ENCODE results near the gene ACVR1B. TPM values are rescaled to one million over a fixed set of nuclear protein-coding genes. Genes with fewer than 3 reads are reported as not detected.
A peak's percentile ranks its signal among the peaks of the same experiment; 100 is the strongest.

The ACVR1B gene
- total and polyA plus RNA-seq, 2 experiments from 2014 or later = 2.4 to 7.5 TPM

DNA sequence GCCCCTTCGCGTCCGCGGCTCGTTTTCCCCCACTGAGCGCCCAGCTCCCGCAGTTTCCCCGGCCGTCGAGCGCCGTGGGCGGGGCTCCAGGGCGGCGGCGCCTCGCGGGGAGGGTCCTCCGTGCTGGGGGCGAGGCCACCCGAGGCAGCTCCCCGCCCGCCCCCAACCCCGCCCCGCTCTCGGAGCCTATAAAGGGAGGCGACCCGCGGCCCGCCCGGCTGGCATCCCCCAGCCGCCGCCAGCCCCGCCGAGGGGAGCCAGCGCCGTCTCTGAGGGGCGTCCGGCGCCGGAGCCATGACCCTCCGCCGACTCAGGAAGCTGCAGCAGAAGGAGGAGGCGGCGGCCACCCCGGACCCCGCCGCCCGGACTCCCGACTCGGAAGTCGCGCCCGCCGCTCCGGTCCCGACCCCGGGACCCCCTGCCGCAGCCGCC, 55.2 kb downstream of the ACVR1B start, which contains the start of gene TAMALIN:
TAMALIN (plus strand) TSS at position 221 of the 432 bp plus-strand sequence; CDS start at position 295, 74 bp downstream.
- Histone ChIP-seq H3K27me3 (ENCODE audit: insufficient read depth) (peaks cover 57% of the 10 kb centered on the region), H3K4me3 (peak within 1 kb of the TSS; percentile 77), H2AFZ (peak within 1 kb of the TSS; percentile 81), H3F3A (replicated peaks; ENCODE audit: low read depth) (peaks cover 10% of the 10 kb centered on the region; the same call in 1 of the 2 replicates), H4K20me1 (replicated peaks; ENCODE audit: insufficient read depth) (no peaks in the 10 kb centered on the region), H3K79me2 (replicated peaks; ENCODE audit: insufficient read depth) (no peaks in the 10 kb centered on the region), H3K36me3 (ENCODE audit: insufficient read depth) (no peaks in the 10 kb centered on the region), H3K9me2 (ENCODE audit: insufficient read depth) (no peaks in the 10 kb centered on the region), H3K4me1 (ENCODE audit: insufficient read depth) (peaks cover 27% of the 10 kb centered on the region), H3K4me2 (peak within 1 kb of the TSS; percentile 97), H3K27ac (ENCODE audit: low read depth) (no peak within 1 kb of the TSS)
- ATAC-seq (peak; percentile 13), DNase-seq (ENCODE audit: low spot score) (peak; percentile 53)
- H3K9me3 Mint-ChIP-seq = no peaks in the 10 kb centered on the region; the same call in 2 of the 3 replicates
- H3K4me1 Mint-ChIP-seq = peaks cover 45% of the 10 kb centered on the region
- TF ChIP-seq, protein P1, sequence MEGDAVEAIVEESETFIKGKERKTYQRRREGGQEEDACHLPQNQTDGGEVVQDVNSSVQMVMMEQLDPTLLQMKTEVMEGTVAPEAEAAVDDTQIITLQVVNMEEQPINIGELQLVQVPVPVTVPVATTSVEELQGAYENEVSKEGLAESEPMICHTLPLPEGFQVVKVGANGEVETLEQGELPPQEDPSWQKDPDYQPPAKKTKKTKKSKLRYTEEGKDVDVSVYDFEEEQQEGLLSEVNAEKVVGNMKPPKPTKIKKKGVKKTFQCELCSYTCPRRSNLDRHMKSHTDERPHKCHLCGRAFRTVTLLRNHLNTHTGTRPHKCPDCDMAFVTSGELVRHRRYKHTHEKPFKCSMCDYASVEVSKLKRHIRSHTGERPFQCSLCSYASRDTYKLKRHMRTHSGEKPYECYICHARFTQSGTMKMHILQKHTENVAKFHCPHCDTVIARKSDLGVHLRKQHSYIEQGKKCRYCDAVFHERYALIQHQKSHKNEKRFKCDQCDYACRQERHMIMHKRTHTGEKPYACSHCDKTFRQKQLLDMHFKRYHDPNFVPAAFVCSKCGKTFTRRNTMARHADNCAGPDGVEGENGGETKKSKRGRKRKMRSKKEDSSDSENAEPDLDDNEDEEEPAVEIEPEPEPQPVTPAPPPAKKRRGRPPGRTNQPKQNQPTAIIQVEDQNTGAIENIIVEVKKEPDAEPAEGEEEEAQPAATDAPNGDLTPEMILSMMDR (conservative IDR thresholded peaks at IDR 0.05; ENCODE audit: low read depth in 2 of 2) = no peak
- 0 out of 2 replicates have a peak, but pooled peaks have one; percentile 24 for TF ChIP-seq POLR2AphosphoS5 (IDR thresholded peaks at IDR 0.05; ENCODE audit: low read depth)
- H3K27me3 Mint-ChIP-seq (ENCODE audit: insufficient read depth, low read depth, poor library complexity) = peaks cover 65% of the 10 kb centered on the region
- H3K27ac Mint-ChIP-seq = no peak within 1 kb of the TSS
- H3K4me3 Mint-ChIP-seq = peak within 1 kb of the TSS; percentile 91
- H3K36me3 Mint-ChIP-seq (ENCODE audit: low read depth) = no peaks in the 10 kb centered on the region

GRCh38 chr12:52007158-52007921, 55.8 kb downstream of the ACVR1B start:
- H3K27me3 ChIP-seq (ENCODE audit: insufficient read depth) = peaks cover 57% of the 10 kb centered on the region
- Mint-ChIP-seq H3K4me3 (peak overlapping the region; percentile 78), H3K27ac (no peak overlapping the region), H3K9me3 (no peaks in the 10 kb centered on the region; the same call in 2 of the 3 replicates), H3K27me3 (ENCODE audit: insufficient read depth, low read depth, poor library complexity) (peaks cover 69% of the 10 kb centered on the region), H3K4me1 (peaks cover 45% of the 10 kb centered on the region), H3K36me3 (ENCODE audit: low read depth) (peaks cover 3% of the 10 kb centered on the region; the same call in 1 of the 3 replicates)
- no peaks in the 10 kb centered on the region for H3K36me3 ChIP-seq (ENCODE audit: insufficient read depth)
- peak overlapping the region; percentile 81 for H2AFZ ChIP-seq
- H3K9me2 ChIP-seq (ENCODE audit: insufficient read depth) = no peaks in the 10 kb centered on the region
- peaks cover 27% of the 10 kb centered on the region for H3K4me1 ChIP-seq (ENCODE audit: insufficient read depth)
- no peaks in the 10 kb centered on the region for H4K20me1 ChIP-seq (replicated peaks; ENCODE audit: insufficient read depth)
- H3K27ac ChIP-seq (ENCODE audit: low read depth) = no peak overlapping the region
- no peak for TF ChIP-seq JUNB (IDR thresholded peaks at IDR 0.05; ENCODE audit: unreplicated experiment)
- no peak for TF ChIP-seq ZNF114 (CRISPR knock-in tag; IDR thresholded peaks at IDR 0.05)
- TF ChIP-seq EZH2 (IDR thresholded peaks at IDR 0.05; ENCODE audit: low read depth, unreplicated experiment) = peak; percentile 59
- DNase-seq (ENCODE audit: low spot score) (peak; percentile 49), ATAC-seq (peak; percentile 9)
- peaks cover 10% of the 10 kb centered on the region; the same call in 1 of the 2 replicates for H3F3A ChIP-seq (replicated peaks; ENCODE audit: low read depth)
- H3K4me3 ChIP-seq = peak overlapping the region; percentile 77
- peak overlapping the region; percentile 97 for H3K4me2 ChIP-seq
- H3K79me2 ChIP-seq (replicated peaks; ENCODE audit: insufficient read depth) = no peaks in the 10 kb centered on the region

GRCh38 chr12:52007982-52008510, 56.5 kb downstream of the ACVR1B start:
- Mint-ChIP-seq H3K27me3 (ENCODE audit: insufficient read depth, low read depth, poor library complexity) (peaks cover 70% of the 10 kb centered on the region), H3K27ac (no peak overlapping the region), H3K4me3 (peak overlapping the region; percentile 78), H3K36me3 (ENCODE audit: low read depth) (peaks cover 3% of the 10 kb centered on the region; the same call in 1 of the 3 replicates), H3K4me1 (peaks cover 45% of the 10 kb centered on the region), H3K9me3 (no peaks in the 10 kb centered on the region; the same call in 2 of the 3 replicates)
- TF ChIP-seq EZH2 (IDR thresholded peaks at IDR 0.05; ENCODE audit: low read depth, unreplicated experiment) (peak; percentile 6), POLR2AphosphoS5 (IDR thresholded peaks at IDR 0.05; ENCODE audit: low read depth) (no peak)
- H3K4me1 ChIP-seq (ENCODE audit: insufficient read depth) = peaks cover 27% of the 10 kb centered on the region
- no peaks in the 10 kb centered on the region for H3K36me3 ChIP-seq (ENCODE audit: insufficient read depth)
- H2AFZ ChIP-seq = no peak overlapping the region
- ATAC-seq = no peak
- no peak for DNase-seq (ENCODE audit: low spot score)
- H4K20me1 ChIP-seq (replicated peaks; ENCODE audit: insufficient read depth) = no peaks in the 10 kb centered on the region
- no peak overlapping the region for H3K27ac ChIP-seq (ENCODE audit: low read depth)
- H3K79me2 ChIP-seq (replicated peaks; ENCODE audit: insufficient read depth) = no peaks in the 10 kb centered on the region
- H3K27me3 ChIP-seq (ENCODE audit: insufficient read depth) = peaks cover 57% of the 10 kb centered on the region
- H3K4me2 ChIP-seq = peak overlapping the region; percentile 97
- peaks cover 10% of the 10 kb centered on the region; the same call in 1 of the 2 replicates for H3F3A ChIP-seq (replicated peaks; ENCODE audit: low read depth)
- no peaks in the 10 kb centered on the region for H3K9me2 ChIP-seq (ENCODE audit: insufficient read depth)
- peak overlapping the region; percentile 77 for H3K4me3 ChIP-seq

Data from GM23338 (cell line).